ENCODE results near the gene AK1. TPM values are rescaled to one million over a fixed set of nuclear protein-coding genes. Genes with fewer than 3 reads are reported as not detected.
A peak's percentile ranks its signal among the peaks of the same experiment; 100 is the strongest.

The AK1 gene
- total and polyA plus RNA-seq, 9 of the 15 experiments (the other 6 are each of a cell fraction or from before 2014, with no cell fraction given): 10.1 to 71.8 (median 39.0) TPM

- TF ChIP-seq ESRRB (CRISPR knock-in tag; IDR thresholded peaks at IDR 0.05; ENCODE audit: borderline replicate concordance): no peak
- 0 out of 2 replicates have a peak, but pooled peaks have one; percentile 30 for TF ChIP-seq ZBTB33 (CRISPR knock-in tag; IDR thresholded peaks at IDR 0.05)
- no peak for TF ChIP-seq MIER1 (IDR thresholded peaks at IDR 0.05; ENCODE audit: low read depth)
- TF ChIP-seq MYC (IDR thresholded peaks at IDR 0.05; ENCODE audit: low read depth, low read length): peak; percentile 66
- TF ChIP-seq MYC (CRISPR knock-in tag; IDR thresholded peaks at IDR 0.05; ENCODE audit: borderline replicate concordance, low read depth): no peak
- 0 out of 2 replicates have a peak, but pooled peaks have one; percentile 55 for TF ChIP-seq HDAC2 (IDR thresholded peaks at IDR 0.05)
- peak; percentile 46; the same call in 1 of the 2 replicates for TF ChIP-seq POLR2AphosphoS5 (IDR thresholded peaks at IDR 0.05; ENCODE audit: control insufficient read depth, insufficient read depth, low read depth, low read length)
- TF ChIP-seq HCFC1 (IDR thresholded peaks at IDR 0.05; ENCODE audit: low read depth, low read length): no peak
- TF ChIP-seq, protein P1, sequence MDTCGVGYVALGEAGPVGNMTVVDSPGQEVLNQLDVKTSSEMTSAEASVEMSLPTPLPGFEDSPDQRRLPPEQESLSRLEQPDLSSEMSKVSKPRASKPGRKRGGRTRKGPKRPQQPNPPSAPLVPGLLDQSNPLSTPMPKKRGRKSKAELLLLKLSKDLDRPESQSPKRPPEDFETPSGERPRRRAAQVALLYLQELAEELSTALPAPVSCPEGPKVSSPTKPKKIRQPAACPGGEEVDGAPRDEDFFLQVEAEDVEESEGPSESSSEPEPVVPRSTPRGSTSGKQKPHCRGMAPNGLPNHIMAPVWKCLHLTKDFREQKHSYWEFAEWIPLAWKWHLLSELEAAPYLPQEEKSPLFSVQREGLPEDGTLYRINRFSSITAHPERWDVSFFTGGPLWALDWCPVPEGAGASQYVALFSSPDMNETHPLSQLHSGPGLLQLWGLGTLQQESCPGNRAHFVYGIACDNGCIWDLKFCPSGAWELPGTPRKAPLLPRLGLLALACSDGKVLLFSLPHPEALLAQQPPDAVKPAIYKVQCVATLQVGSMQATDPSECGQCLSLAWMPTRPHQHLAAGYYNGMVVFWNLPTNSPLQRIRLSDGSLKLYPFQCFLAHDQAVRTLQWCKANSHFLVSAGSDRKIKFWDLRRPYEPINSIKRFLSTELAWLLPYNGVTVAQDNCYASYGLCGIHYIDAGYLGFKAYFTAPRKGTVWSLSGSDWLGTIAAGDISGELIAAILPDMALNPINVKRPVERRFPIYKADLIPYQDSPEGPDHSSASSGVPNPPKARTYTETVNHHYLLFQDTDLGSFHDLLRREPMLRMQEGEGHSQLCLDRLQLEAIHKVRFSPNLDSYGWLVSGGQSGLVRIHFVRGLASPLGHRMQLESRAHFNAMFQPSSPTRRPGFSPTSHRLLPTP (IDR thresholded peaks at IDR 0.05; ENCODE audit: borderline replicate concordance, extremely low read depth, insufficient read length): no peak
- TF ChIP-seq THRB (CRISPR knock-in tag; conservative IDR thresholded peaks at IDR 0.05): peak; percentile 64; the same call in 1 of the 2 replicates
- no peak for TF ChIP-seq BMI1 (IDR thresholded peaks at IDR 0.05; ENCODE audit: low read length)
- TF ChIP-seq PHF8 (IDR thresholded peaks at IDR 0.05; ENCODE audit: borderline replicate concordance, low read length): peak; percentile 77; the same call in 1 of the 2 replicates
- TF ChIP-seq TEAD1 (CRISPR knock-in tag; IDR thresholded peaks at IDR 0.05): peak in 1 of 2 experiments; percentile 13; a peak in 1 of 4 replicates
- no peak for TF ChIP-seq RBM25 (IDR thresholded peaks at IDR 0.05; ENCODE audit: low read depth, low read length, severe bottlenecking)
- TF ChIP-seq SAFB (IDR thresholded peaks at IDR 0.05; ENCODE audit: borderline replicate concordance, low read depth, low read length): no peak
- peak; percentile 87 for TF ChIP-seq ETV1 (tag; conservative IDR thresholded peaks at IDR 0.05; ENCODE audit: low read depth)
- no peak for TF ChIP-seq MCM2 (IDR thresholded peaks at IDR 0.05; ENCODE audit: low read depth)
- no peak for TF ChIP-seq E2F1 (CRISPR knock-in tag; IDR thresholded peaks at IDR 0.05)
- TF ChIP-seq ARID2 (IDR thresholded peaks at IDR 0.05): no peak
- TF ChIP-seq MYNN (IDR thresholded peaks at IDR 0.05): peak; percentile 59; the same call in 1 of the 2 replicates
- no peak for TF ChIP-seq MYNN (CRISPR knock-in tag; IDR thresholded peaks at IDR 0.05)
These were observed 49.0 kb downstream of the AK1 start (continued) for GRCh38 chr9:127828262-127829031.
